Activated T-cell treated with anti-CD3 and anti-CD28 coated beads, Interleukin-2, amount 50 U/mL, for 24 hours (primary cell): ENCODE results near the gene ANKMY1.
"Not testable (repeated sequence)": the region's sequence is repeated elsewhere in the genome, so short reads cannot be mapped to it uniquely, and the experiment has no call there.

Source experiments
- DNase-seq: peaks from one replicate; pipeline ENCODE4 v3.0.0-alpha.2; 2020
- H3K27ac Mint-ChIP-seq: 2 replicates; pipeline ENCODE4 v1.8.0; 2020; ENCODE audit warnings: mild to moderate bottlenecking, mixed read lengths
- H3K27me3 Mint-ChIP-seq: 2 replicates; pipeline ENCODE4 v1.8.0; 2020; ENCODE audit warnings: mixed read lengths
- H3K36me3 Mint-ChIP-seq: 2 replicates; pipeline ENCODE4 v1.8.0; 2020; ENCODE audit warnings: low read depth, mixed read lengths
- H3K4me1 Mint-ChIP-seq: 2 replicates; pipeline ENCODE4 v1.8.0; 2020; ENCODE audit warnings: low read depth, mixed read lengths
- H3K4me3 Mint-ChIP-seq: 2 replicates; pipeline ENCODE4 v1.8.0; 2020; ENCODE audit warnings: mild to moderate bottlenecking, moderate library complexity, mixed read lengths
- H3K9me3 Mint-ChIP-seq: 2 replicates; pipeline ENCODE4 v1.8.0; 2020; ENCODE audit warnings: mixed read lengths

The ANKMY1 gene

GRCh38 chr2:240498171-240498957 is 59.4 kb downstream of the ANKMY1 start:
- Mint-ChIP-seq H3K36me3 (peaks cover 68% of the 10 kb centered on the region), H3K27ac (no peak overlapping the region)

GRCh38 chr2:240497082-240497481 is 60.7 kb downstream of the ANKMY1 start:
- not testable (repeated sequence) for H3K4me3 Mint-ChIP-seq, H3K4me1 Mint-ChIP-seq, H3K27ac Mint-ChIP-seq, DNase-seq, H3K9me3 Mint-ChIP-seq, H3K27me3 Mint-ChIP-seq
- H3K36me3 Mint-ChIP-seq = peaks cover 67% of the 10 kb centered on the region

More at GRCh38 chr2:240498171-240498957, 59.4 kb downstream of the ANKMY1 start:
- Mint-ChIP-seq H3K9me3 (no peaks in the 10 kb centered on the region), H3K4me1 (no peaks in the 10 kb centered on the region), H3K4me3 (no peak overlapping the region), H3K27me3 (no peaks in the 10 kb centered on the region)
- DNase-seq = no peak

GRCh38 chr2:240494942-240495341 is 62.8 kb downstream of the ANKMY1 start:
- peaks cover 54% of the 10 kb centered on the region for H3K36me3 Mint-ChIP-seq
- DNase-seq = peak; percentile 27

GRCh38 chr2:240494194-240494793 is 63.5 kb downstream of the ANKMY1 start:
- H3K4me1 Mint-ChIP-seq = no peaks in the 10 kb centered on the region
- H3K27ac Mint-ChIP-seq = no peak overlapping the region
- peaks cover 26% of the 10 kb centered on the region for H3K9me3 Mint-ChIP-seq
- H3K4me3 Mint-ChIP-seq = no peak overlapping the region
- no peak for DNase-seq
- no peaks in the 10 kb centered on the region for H3K27me3 Mint-ChIP-seq
- H3K36me3 Mint-ChIP-seq = peaks cover 49% of the 10 kb centered on the region

More at GRCh38 chr2:240494942-240495341, 62.8 kb downstream of the ANKMY1 start:
- H3K27me3 Mint-ChIP-seq, H3K4me3 Mint-ChIP-seq, H3K4me1 Mint-ChIP-seq, H3K27ac Mint-ChIP-seq: not testable (repeated sequence)
- H3K9me3 Mint-ChIP-seq = peaks cover 20% of the 10 kb centered on the region

- H3K9me3 Mint-ChIP-seq = peaks cover 45% of the 10 kb centered on the region
- no peak overlapping the region for H3K27ac Mint-ChIP-seq
Observed at GRCh38 chr2:240491483-240491882, 66.3 kb downstream of the ANKMY1 start.

GRCh38 chr2:240482141-240482540 is 75.6 kb downstream of the ANKMY1 start:
- Mint-ChIP-seq H3K27me3 (no peaks in the 10 kb centered on the region), H3K4me3 (no peak overlapping the region), H3K36me3 (peaks cover 8% of the 10 kb centered on the region), H3K9me3 (peaks cover 3% of the 10 kb centered on the region), H3K27ac (no peak overlapping the region), H3K4me1 (no peaks in the 10 kb centered on the region)
- DNase-seq = peak; percentile 25

More at GRCh38 chr2:240491483-240491882, 66.3 kb downstream of the ANKMY1 start:
- Mint-ChIP-seq H3K4me3 (no peak overlapping the region), H3K36me3 (peaks cover 37% of the 10 kb centered on the region), H3K27me3 (no peaks in the 10 kb centered on the region), H3K4me1 (no peaks in the 10 kb centered on the region)
- no peak for DNase-seq

- H3K4me3 Mint-ChIP-seq = no peak overlapping the region
- H3K36me3 Mint-ChIP-seq = peaks cover 6% of the 10 kb centered on the region
- no peak overlapping the region for H3K27ac Mint-ChIP-seq
- H3K4me1 Mint-ChIP-seq = no peaks in the 10 kb centered on the region
- H3K27me3 Mint-ChIP-seq = no peaks in the 10 kb centered on the region
- no peaks in the 10 kb centered on the region for H3K9me3 Mint-ChIP-seq
- DNase-seq = no peak
Observed at GRCh38 chr2:240481720-240482119, 76.1 kb downstream of the ANKMY1 start.

GRCh38 chr2:240480834-240481623 is 76.8 kb downstream of the ANKMY1 start:
- H3K36me3 Mint-ChIP-seq = peaks cover 12% of the 10 kb centered on the region
- H3K4me3 Mint-ChIP-seq = no peak overlapping the region
- no peaks in the 10 kb centered on the region for H3K4me1 Mint-ChIP-seq
- H3K9me3 Mint-ChIP-seq = peaks cover 5% of the 10 kb centered on the region
- H3K27ac Mint-ChIP-seq = no peak overlapping the region
- H3K27me3 Mint-ChIP-seq = no peaks in the 10 kb centered on the region
- DNase-seq = peak; percentile 16

- H3K4me1 Mint-ChIP-seq = no peaks in the 10 kb centered on the region
- H3K27ac Mint-ChIP-seq = no peak overlapping the region
- peaks cover 17% of the 10 kb centered on the region for H3K36me3 Mint-ChIP-seq
- no peak for DNase-seq
- peaks cover 10% of the 10 kb centered on the region for H3K9me3 Mint-ChIP-seq
- H3K4me3 Mint-ChIP-seq = no peak overlapping the region
- H3K27me3 Mint-ChIP-seq = no peaks in the 10 kb centered on the region
Observed at GRCh38 chr2:240479111-240479501, 78.7 kb downstream of the ANKMY1 start.

- no peak overlapping the region for H3K4me3 Mint-ChIP-seq
- no peak for DNase-seq
- H3K27ac Mint-ChIP-seq = no peak overlapping the region
- peaks cover 20% of the 10 kb centered on the region for H3K36me3 Mint-ChIP-seq
- H3K9me3 Mint-ChIP-seq = peaks cover 13% of the 10 kb centered on the region
- H3K27me3 Mint-ChIP-seq = no peaks in the 10 kb centered on the region
- H3K4me1 Mint-ChIP-seq = no peaks in the 10 kb centered on the region
Observed at GRCh38 chr2:240478346-240479110, 79.3 kb downstream of the ANKMY1 start.

- H3K4me3 Mint-ChIP-seq = no peak overlapping the region
- no peaks in the 10 kb centered on the region for H3K27me3 Mint-ChIP-seq
- peak; percentile 20 for DNase-seq
- H3K36me3 Mint-ChIP-seq = peaks cover 26% of the 10 kb centered on the region
- H3K4me1 Mint-ChIP-seq = no peaks in the 10 kb centered on the region
- H3K9me3 Mint-ChIP-seq = peaks cover 18% of the 10 kb centered on the region
- no peak overlapping the region for H3K27ac Mint-ChIP-seq
Observed at GRCh38 chr2:240477916-240478315, 79.9 kb downstream of the ANKMY1 start.

GRCh38 chr2:240473211-240473610 is 84.6 kb downstream of the ANKMY1 start:
- no peak overlapping the region for H3K4me3 Mint-ChIP-seq
- peaks cover 32% of the 10 kb centered on the region for H3K36me3 Mint-ChIP-seq
- DNase-seq = no peak
- H3K4me1 Mint-ChIP-seq = no peaks in the 10 kb centered on the region
- no peak overlapping the region for H3K27ac Mint-ChIP-seq
- H3K27me3 Mint-ChIP-seq = no peaks in the 10 kb centered on the region
- H3K9me3 Mint-ChIP-seq = peaks cover 22% of the 10 kb centered on the region

GRCh38 chr2:240472078-240472790 is 85.6 kb downstream of the ANKMY1 start:
- no peak for DNase-seq
- H3K9me3 Mint-ChIP-seq = peaks cover 22% of the 10 kb centered on the region
- no peak overlapping the region for H3K4me3 Mint-ChIP-seq
- no peak overlapping the region for H3K27ac Mint-ChIP-seq
- H3K36me3 Mint-ChIP-seq = peaks cover 32% of the 10 kb centered on the region
- H3K4me1 Mint-ChIP-seq = no peaks in the 10 kb centered on the region
- H3K27me3 Mint-ChIP-seq = no peaks in the 10 kb centered on the region

GRCh38 chr2:240469740-240470139 is 88.0 kb downstream of the ANKMY1 start:
- H3K27ac Mint-ChIP-seq = no peak overlapping the region
- H3K4me1 Mint-ChIP-seq = no peaks in the 10 kb centered on the region
- peaks cover 16% of the 10 kb centered on the region for H3K9me3 Mint-ChIP-seq
- H3K27me3 Mint-ChIP-seq = no peaks in the 10 kb centered on the region
- H3K36me3 Mint-ChIP-seq = peaks cover 19% of the 10 kb centered on the region
- DNase-seq = peak; percentile 20
- no peak overlapping the region for H3K4me3 Mint-ChIP-seq
